H1 (cell line): Measurements from ENCODE around the gene TEX51. TPM values are rescaled to one million over a fixed set of nuclear protein-coding genes. Genes with fewer than 3 reads are reported as not detected.

ENCODE experiments used
- CHD7 ChIP-seq: fragments of 300-600 bp; sonication (generic); IDR thresholded peaks from 2 replicates; pipeline ENCODE4 v1.7.1; 2012; ENCODE audit warnings: low read length, moderate library complexity, mild to moderate bottlenecking, inconsistent platforms; ENCODE audit not compliant: insufficient replicate concordance
- EGR1 ChIP-seq: IDR thresholded peaks from 2 replicates; pipeline ENCODE4 v1.6.1; 2011; ENCODE audit warnings: low read depth, low read length, borderline replicate concordance
- FOSL1 ChIP-seq: IDR thresholded peaks from 2 replicates; pipeline ENCODE4 v1.6.1; 2011; ENCODE audit warnings: mild to moderate bottlenecking, low read depth, low read length, moderate library complexity; ENCODE audit not compliant: insufficient read depth
- KDM1A ChIP-seq: fragments of 200-600, 300-600 bp; sonication (generic); IDR thresholded peaks from 2 replicates; pipeline ENCODE4 v1.7.1; 2016; ENCODE audit warnings: mild to moderate bottlenecking, low read length, borderline replicate concordance
- RBBP5 ChIP-seq: IDR thresholded peaks from 2 replicates; pipeline ENCODE4 v1.7.1; 2012; ENCODE audit warnings: low read depth, mild to moderate bottlenecking, inconsistent platforms, low read length, moderate library complexity, borderline replicate concordance
- RFX5 ChIP-seq: IDR thresholded peaks from 2 replicates; pipeline ENCODE4 v1.6.1; 2011; ENCODE audit warnings: low read depth, low read length, improper control_type of control experiment, borderline replicate concordance
- TAF1 ChIP-seq: IDR thresholded peaks from 2 replicates; pipeline ENCODE4 v1.6.1; 2011; ENCODE audit warnings: mild to moderate bottlenecking, low read depth, low read length
- TAF7 ChIP-seq: optimal IDR thresholded peaks from 2 replicates; pipeline ENCODE3; 2011; ENCODE audit warnings: low read depth, mild to moderate bottlenecking, inconsistent platforms, low read length, moderate library complexity, borderline replicate concordance
- TCF12 ChIP-seq: IDR thresholded peaks from 2 replicates; pipeline ENCODE4 v1.6.1; 2011; ENCODE audit warnings: low read depth, mild to moderate bottlenecking, low read length
- polyA plus RNA-seq, 7 experiments: library from polyadenylated mRNA; depleted of rRNA in 3 of 7; stranded (reverse) in 5 of 7; unstranded in 2 of 7; fragments of >200 nt in 5 of 7; fragments of 200-250 nt in 2 of 7; gene quantifications; 1 replicate in 5 of 7; 2 replicates in 1 of 7; 4 replicates in 1 of 7; pipeline versions ENCODE4 v1.2.1 to v1.2.3, GENCODE V29; 2011 to 2013; ENCODE audit warnings: missing spikeins in 2 of 7, mixed read lengths in 2 of 7
- total RNA-seq: library from RNA; stranded (reverse); fragmentation: NEBNext Ultra II Directional; extraction: Animal tissue kit (Norgen Biotek cat#: 25700); gene quantifications from 2 replicates; pipeline ENCODE4 v1.2.1, GENCODE V29; 2021
- TF ChIP-seq, protein P1 (sequence below): IDR thresholded peaks from 2 replicates; pipeline ENCODE4 v1.6.1; 2012; ENCODE audit warnings: inconsistent platforms

TEX51 gene
- total and polyA plus RNA-seq, 2 of the 8 experiments (the other 6 are each of a cell fraction or from before 2014, with no cell fraction given) = not detected

GRCh38 chr2:126889496-126890135 lies 9.1 kb upstream of the TEX51 start (continued):
- TF ChIP-seq CHD7 (no peak), TCF12 (no peak), TAF7 (no peak), FOSL1 (no peak), KDM1A (no peak), RBBP5 (no peak), EGR1 (no peak), RFX5 (no peak), TAF1 (no peak)
- TF ChIP-seq, protein P1, sequence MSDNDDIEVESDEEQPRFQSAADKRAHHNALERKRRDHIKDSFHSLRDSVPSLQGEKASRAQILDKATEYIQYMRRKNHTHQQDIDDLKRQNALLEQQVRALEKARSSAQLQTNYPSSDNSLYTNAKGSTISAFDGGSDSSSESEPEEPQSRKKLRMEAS = no peak
